GM19468 (cell line): ENCODE results near the gene H3-3A.
A peak's percentile ranks its signal among the peaks of the same experiment; 100 is the strongest.

ENCODE experiments used
- ATAC-seq: cut with Tn5 transposase; IDR thresholded peaks from one replicate; pipeline ENCODE4 v1.9.1; 2021; ENCODE audit warnings: mild to moderate bottlenecking, moderate library complexity, moderate number of reproducible peaks; ENCODE audit not compliant: unreplicated experiment; ENCODE audit errors: extremely low read depth

H3-3A gene

DNA sequence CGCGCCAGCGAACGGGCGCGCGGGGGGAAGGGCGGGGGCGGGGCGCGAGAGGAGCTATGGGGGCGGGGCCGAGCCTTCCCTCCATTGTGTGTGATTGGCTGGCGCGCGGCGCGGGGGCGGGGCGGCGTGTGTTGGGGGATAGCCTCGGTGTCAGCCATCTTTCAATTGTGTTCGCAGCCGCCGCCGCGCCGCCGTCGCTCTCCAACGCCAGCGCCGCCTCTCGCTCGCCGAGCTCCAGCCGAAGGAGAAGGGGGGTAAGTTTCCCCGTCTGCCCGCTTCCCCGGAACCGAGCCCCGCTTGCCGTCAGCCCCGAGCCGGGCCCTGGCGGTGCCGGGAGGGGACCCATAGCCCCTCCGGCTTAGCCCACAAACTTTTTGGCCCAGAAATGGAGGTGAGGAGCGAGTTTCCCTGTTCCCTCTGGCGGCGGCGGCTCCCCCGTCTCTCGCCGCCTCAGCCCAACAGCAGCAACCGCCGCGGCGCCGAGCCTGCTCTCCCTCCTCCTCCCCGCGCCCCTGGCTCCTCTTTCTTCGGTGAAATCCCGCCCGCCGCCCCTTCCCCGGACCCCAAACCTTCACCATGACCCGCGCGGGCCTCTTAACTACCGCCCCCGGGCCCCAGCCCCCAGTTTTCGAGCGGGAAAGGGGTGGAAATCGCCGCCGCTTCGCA, at the start of gene H3-3A:
TSS of gene H3-3A (plus strand) at position 159 of the 666 bp plus-strand sequence. CDS start 1,636 bp downstream, outside the sequence.
- peak; percentile 56 for ATAC-seq

DNA sequence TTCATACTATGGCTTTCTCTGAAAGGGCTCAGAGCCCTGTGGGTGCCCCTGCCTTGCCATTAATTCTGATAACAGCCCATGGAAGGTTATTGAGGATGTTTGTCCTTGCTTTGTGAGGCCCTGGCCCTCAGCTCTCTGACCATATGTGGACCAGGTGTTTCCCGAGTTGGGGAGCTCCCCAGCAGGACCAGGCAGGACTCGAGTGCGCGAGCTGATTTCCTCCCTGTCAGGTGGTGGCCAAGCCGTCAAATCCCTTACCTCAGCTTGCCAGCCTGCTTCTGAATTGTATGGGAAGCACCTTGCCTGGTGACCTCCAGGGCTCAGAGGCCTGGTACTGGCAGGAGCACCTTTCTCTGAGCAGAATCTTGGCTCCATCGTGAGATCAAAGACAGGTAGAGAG, 45.4 kb upstream of the H3-3A start:
- ATAC-seq, result no peak

DNA sequence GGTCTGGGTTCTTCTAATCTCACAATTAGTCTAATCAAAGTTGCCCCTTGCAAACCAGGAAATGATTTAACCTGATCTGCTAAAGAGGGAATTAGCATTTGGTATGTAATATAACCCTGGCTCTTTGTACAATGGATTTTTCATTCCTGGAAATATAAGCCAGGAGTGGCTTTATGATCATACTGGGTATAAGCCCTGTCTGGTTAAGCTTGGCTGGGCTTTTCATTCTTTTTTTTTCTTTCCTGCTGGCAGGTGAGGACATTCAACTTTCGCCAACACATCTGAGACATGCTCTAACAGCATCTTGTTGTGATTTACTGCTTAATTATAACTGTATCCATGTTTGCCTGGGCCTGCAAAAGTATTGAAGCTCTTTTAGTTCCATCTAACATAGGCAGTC, 42.9 kb upstream of the H3-3A start:
- ATAC-seq, result no peak

DNA sequence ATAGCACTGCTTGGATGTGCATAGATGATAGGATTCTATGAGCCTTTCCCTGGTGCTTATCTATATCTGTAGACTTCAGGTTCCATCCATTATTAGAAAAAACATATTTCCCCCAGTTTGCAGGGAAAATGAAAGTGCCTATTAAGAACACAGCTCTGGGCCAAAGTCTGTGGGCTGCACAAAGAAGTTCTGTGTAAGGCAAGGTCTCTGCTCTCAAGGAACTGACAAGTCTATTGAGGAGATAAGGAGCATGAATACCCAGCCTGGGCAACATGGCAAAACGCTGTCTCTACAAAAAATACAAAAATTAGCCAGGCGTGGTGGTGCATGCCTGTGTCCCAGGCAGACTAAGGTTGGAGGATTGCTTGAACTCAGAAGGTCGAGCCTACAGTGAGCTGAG, 41.1 kb upstream of the H3-3A start:
- ATAC-seq, result no peak

DNA sequence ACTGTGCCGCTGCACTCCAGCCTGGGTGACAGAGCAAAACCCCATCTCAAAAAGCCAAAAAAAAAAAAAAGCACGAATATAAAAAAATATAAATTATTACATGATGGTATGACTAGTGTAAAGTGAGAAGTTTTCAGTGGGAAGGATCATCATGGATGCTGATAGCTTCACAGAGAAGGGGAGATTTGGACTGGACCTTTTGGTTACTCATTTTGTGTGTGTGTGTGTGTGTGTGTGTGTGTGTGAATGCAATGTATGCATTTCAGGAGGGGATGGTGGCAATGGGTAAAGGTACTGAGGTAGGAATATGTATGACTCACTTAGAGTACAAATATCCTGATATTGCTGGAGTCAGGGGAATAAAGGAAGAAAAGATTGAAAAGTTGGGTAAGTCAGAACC, 40.7 kb upstream of the H3-3A start:
- no peak for ATAC-seq

DNA sequence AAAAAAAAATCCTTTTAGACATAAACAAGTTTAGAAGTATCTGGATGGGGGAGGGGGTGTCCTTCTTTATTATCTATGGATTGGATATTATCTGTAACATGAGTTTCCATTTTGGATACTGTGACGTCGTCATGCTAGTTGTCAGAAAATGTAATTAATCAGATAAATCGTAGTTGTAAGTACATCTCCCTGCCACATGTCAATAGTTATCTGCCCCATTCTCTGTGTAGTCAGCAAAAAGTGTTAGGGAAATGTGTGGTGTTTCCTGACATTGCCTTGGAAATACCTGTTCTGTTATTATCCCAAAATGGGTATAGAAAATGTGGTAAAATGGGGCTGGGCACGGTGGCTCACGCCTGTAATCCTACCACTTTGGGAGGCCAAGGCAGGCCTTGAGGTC, 38.8 kb upstream of the H3-3A start:
- no peak for ATAC-seq

DNA sequence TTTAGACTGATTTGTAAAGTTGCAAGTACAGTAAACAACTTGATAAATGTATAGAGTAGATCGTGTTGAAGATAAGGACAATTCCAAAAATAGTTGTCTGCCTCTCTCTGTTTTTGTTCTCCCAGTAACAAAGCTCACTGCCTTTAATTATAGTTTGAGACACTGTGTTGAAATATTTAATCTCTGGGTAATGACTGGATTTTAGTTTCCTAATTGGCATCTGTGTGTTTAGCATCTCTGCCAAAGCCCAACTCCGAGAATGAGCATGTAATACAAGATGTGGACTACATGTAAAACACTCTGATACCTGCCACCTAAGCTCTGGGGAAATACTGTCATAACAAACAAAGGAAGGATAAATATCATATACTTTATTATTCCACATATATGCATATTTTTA, 35.7 kb upstream of the H3-3A start:
- no peak for ATAC-seq

DNA sequence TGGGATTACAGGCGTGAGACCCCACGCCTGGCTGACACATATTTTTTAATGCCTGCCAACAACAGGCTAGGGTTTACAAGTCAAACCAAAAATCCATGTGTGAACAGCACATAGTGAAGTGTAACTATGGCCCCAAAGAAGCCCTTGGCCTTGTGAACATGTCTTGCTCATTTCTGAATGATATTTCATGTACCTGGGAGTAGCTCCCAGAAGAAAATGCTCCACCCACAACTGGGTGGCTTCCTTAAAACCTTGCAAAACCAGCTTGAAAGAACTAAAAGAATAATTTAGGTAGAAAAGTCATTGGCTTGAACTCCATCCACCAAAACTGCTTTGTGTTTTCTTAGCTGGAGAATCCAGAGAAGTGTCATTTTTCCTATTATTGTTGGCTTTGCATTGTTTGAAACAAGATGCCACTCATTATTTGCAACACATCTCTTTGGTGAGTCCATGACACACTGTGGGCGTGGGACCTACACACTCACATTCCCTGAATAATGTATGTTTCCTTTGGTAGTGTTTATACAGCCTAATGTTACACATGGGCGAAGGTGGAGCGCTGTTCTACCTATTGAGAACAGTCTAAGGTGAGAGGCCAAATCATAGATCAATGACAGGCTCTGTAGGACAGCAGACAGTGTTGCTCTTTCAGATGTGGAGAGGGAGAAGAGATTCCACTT, 34.8 kb upstream of the H3-3A start:
- no peak for ATAC-seq

DNA sequence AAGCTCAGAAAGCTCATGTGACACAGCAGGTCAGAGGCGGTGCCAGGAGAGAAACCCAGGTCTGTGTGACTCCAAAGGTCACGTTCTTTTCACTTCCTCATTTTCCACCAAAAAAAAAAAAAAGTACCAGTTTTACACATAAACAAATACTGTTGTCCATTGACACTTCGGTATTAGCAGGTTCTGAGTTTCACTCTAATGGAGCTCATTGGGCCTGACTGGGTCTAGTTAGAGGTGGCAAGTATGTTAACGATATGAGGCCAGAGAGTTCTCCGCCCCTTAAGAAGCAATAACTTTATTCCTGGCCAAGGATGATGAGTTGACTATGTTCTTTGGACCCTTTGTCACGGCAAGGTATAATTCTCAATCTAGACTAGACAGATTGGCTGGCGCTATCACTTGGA, 33.4 kb upstream of the H3-3A start:
- ATAC-seq, result peak; percentile 78

DNA sequence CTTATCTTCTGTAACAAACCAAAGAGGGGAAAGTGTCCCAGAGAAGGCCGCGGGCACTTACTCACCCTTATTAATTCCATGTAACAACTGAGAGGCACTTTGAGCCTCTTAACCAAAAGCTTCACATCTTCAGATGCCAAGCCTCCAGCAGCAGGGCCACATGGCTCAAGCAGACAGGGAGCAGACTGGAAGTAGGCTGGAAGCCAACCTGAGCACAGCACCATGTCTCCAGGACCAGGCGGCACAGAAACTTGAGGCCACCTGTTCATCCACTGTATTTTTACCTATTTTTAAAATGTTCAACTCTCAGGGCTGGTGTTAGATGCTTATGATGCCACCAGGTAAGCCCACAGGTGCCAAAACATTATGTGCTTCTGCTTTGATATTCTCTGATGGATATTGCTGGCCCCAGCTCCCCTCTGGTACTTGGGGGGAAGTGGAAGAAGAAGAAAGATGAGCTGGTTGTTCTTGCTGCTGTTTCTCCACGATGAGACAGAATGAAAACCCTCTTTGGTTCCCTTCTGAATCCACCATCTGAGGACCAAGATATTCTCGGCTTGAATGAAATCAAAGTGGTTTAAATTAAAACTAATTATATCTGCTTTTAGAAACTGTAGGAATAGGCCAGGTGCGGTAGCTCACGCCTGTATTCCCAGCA, 32.8 kb upstream of the H3-3A start:
- ATAC-seq, result no peak

DNA sequence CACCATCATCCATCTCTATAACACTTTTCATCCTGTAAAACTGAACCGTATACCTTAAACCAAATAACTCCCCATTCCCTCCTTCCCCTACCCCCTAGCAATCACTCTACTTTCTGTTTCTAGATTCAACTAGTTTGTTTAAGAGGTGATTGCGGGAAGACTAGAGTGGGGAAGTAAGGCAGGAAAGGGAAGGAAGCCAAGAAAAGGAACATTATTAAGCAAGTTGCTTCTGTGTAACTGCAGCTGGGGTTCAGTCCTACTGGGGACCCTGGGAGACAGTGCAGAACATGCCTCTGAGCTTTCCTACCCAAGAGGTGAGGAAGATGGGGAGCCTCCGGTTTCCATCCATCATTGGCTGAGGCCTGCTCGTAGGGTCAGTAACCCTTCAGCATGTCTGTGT, 28.9 kb upstream of the H3-3A start:
- ATAC-seq, result no peak

DNA sequence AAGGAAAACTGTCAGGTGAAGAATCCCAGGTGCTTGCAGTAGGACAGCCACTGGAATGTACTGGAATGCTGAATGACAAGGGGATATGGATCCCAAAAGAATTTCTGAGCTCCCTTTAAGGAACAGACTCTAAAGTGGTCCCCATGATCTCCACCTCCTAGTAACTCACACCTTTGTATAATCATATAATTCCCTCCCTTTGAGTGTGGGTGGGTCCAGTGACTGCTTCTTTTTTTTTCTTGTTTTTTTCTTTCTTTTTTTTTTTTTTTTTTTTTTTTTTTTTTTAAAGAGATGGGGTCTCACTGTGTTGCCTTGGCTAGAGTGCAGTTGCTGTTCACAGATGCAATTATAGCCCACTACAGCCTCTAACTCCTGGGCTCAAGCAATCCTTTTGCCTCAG, 28.5 kb upstream of the H3-3A start:
- no peak for ATAC-seq

DNA sequence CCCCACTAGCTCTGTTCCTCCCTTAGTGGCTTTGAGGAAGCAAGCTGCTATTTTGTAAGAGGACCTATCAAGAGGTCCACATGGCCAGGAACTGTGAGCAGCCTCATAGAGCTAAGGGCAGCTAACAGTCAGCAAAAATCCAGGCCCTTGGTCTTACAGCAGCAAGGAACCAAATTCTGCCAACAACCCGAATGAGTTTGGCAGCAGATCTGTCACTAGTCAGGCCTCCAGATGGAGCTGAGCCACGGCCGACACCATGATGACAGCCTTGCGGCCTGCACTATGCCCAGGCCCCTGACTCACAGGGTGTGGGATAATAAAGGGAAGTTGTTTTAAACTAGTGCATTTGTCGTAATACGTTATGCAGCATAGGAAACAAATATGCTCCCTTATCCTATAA, 28.0 kb upstream of the H3-3A start:
- no peak for ATAC-seq

DNA sequence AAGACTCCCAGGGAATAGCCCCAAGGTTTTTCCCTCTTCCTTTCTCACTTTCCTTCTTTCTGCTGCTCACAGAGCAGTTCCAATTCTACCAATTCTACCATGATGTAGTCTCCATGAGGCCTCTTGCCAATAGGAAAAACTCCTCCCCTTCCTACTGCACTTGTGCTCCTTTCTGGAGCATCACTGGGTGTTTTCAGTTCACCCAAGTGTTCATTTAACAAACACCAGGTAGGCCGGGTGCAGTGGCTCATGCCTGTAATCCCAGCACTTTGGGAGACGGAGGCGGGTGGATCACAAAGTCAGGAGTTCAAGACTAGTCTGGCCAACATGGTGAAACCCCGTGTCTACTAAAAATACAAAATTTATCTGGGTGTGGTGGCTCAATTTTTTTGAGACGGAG, 26.6 kb upstream of the H3-3A start:
- no peak for ATAC-seq

DNA sequence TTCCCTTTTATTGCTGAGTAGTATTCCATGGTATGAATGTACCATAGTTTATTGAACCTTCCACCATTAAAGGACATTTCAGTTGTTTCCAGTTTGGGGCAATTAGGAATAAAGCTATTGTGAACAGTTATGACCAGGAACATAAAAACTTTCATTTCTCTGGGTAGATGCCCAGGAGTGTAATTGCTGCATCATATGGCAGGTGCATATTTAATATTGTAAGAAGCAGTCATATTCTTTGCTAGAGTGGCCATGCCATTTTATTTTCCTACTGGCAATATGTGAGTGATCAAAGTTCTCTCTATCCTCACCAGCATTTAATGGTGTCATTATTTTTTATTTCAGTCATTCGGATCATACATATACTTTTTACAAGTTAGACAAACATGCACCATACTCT, 23.9 kb upstream of the H3-3A start:
- no peak for ATAC-seq

DNA sequence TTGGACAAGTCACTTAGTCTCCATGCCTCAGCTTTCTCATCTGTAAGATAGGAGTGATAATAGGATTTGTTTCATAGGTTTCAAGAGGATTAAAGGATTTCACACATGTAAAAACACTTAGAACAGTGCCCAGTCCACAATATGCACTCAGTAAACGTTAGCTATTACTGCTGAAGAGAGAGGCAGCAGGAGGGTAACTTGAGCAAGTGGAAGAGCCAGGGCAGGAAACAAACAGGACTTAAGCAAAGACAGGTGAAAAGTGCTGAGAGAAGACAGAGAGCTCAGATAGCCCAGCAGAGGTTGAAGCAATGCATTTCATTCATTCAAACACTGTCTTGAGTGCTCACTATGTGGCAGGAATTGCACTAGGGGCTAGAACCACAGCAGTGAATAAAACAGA, 21.1 kb upstream of the H3-3A start:
- ATAC-seq, result no peak

DNA sequence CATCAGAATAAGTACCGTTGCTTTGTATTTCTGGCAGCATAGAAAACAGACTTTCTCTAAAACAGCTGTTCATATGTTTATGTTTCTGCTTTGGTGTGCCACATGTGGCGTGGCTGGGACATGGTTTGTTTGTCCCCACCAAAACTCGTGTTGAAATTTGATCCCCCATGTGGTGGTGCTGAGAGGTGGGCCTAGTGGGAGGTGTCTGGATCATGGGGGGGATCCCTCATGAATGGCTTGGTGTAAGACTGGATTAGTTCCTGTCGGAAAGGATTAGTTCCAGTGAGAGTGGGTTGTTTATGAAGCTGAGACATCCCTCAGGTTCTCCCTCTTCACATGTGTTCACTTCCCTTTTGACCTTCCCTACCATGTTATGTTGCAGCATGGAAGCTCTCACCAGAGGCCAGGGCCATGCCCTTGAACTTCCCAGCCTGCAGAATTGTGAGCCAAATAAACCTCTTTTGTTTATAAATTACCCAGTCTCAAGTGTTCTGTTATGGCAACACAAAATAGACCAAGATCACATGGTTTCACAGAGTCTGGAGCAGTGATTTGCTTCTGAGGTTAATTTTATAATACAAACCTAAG, 17.9 kb upstream of the H3-3A start:
- ATAC-seq, result no peak

DNA sequence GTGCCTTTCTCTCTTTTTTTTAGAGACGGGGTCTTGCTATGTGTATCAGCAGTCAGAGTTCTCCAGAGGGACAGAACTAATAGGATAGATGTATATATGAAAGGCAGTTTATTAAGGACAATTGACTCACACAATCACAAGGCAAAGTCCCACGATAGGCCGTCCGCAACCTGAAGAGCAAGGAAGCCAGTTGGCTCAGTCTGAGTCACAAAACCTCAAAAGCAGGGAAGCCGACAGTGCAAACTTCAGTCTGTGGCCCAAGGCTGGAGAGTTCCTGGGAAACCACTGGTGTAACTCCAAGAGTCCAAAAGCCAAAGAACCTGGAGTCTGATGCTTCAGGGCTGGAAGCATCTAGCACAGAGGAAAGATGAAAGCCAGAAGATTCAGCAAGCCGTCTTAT, 16.3 kb upstream of the H3-3A start:
- ATAC-seq, result no peak

DNA sequence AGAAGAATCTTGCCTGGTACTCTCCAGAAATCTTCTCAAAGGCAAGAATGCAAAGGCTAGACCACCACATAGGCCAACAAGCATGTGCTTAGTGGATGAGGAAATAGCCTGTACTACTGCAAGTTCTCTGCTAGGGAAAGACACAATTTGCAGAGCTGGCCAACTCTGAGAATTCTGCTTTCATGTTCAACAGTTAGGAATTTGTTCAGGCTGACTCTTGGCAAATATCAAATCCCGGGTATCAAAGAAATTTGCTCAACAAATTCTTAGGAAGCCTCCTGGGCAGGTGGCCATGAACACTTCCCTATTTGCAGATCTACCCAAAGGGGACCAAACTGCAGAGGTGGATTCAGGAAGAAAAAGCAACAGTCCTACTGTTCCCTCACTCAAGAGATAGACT, 15.0 kb upstream of the H3-3A start:
- no peak for ATAC-seq

DNA sequence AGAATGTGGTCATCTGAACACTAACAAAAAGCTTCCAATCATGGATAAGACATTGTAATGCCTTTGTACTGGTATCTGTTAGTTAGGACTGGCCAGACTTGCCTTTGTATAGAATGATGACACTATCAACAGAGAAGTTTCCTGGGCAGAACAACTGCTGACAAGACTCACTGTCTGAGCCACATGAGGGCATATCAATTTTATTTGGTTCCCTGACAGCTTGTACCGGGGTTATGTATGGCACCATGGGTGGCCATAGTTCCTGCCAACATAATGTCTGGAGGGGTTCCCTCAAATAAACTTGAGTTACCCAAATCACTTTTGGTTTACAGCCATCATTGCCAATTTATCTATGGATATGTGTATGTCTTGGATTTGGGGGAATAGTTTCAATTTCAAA, 13.6 kb upstream of the H3-3A start:
- no peak for ATAC-seq

DNA sequence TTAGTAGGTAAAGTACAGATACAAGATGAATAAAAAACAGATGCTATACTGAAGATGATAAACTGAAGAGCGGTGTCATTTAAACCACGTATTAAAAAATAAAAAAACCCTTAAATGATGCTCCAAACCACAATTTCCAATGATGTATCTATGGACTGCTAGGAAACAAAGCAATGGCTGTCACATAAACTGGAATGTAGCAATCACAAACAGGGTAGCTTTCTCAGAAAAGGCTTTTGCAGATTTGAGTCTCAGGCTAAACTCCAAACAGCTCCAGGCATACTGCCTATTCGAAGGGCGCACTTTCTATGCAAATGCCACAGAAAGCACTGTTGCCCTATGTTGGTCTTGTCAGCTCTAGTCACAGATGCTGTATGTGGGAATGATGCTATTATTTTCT, 12.4 kb upstream of the H3-3A start:
- no peak for ATAC-seq
